ENCODE results near the gene GCGR.
A peak's percentile ranks its signal among the peaks of the same experiment; 100 is the strongest.
"Not testable (repeated sequence)": the region's sequence is repeated elsewhere in the genome, so short reads cannot be mapped to it uniquely, and the experiment has no call there.

The GCGR gene

DNA sequence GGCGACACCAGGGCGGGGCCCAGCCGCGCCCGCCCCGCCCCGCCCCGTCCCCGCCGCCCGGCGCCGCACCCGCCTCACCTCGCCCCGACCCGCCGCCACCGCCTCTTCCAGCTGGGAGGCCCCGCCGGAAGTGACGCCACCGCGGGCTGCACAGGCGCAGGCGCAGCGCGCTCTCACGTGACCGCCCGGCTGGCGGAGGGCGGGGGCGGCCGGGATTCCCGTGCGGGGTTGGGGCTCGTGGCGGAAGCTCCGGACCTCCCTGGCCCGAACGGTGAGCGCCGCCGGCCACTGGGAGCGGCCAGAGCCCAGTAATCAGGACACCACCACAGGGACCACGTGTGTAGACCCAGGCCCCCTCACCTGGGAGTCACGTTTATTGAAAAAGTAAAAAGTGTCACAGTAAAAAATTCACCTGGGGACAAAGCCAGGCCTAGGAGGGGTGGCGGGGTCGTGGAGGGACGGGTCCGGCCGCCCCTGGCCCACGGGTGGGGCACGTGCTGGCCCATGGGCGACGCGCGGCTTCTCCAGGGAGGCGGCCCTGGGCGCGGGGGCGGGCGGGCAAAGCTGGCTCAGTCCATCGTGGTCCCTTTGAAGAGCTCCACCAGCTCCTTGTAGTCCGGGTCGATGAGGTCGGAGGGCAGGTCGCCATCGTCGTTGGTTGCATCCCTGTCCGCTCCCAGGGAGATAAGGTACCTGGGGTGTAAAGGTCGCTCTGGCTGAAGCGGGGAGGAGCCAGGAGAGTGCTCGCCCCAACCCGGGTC is 29.4 kb downstream of the GCGR start, which contains the start of gene MCRIP1:
Gene MCRIP1, minus strand, starts transcription at position 132 of the 761 bp plus-strand sequence. CDS start 8,785 bp downstream, outside the sequence.
- DNase-seq: peak; percentile 96

- no peak for DNase-seq
Observed at GRCh38 chr17:81833921-81834830, 30.2 kb downstream of the GCGR start.

GRCh38 chr17:81834831-81835267 is 30.9 kb downstream of the GCGR start, which contains the start of gene PPP1R27:
TSS of gene PPP1R27 (minus strand) at chr17:81835050. CDS start at chr17:81834953, 97 bp downstream.
- no peak for DNase-seq

DNA sequence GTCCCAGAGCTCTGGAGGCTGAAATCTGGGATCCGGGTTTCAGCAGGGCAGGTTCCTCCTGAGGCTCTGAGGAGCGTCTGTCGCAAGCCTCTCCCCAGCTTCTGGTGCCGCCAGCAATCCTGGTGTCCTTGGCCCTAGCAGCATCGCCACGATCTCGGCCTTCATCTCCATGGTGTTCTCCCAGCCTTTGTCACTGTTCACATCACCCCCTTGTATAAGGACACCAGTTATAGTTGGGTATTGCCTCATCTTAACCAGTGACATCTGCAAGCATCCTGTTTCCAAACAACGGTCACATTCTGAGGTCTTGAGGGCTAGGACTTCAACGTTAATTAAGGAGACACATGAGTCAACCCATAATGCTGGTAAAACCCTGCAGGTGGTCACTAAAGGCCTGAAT is 33.7 kb downstream of the GCGR start:
- no peak for DNase-seq

DNA sequence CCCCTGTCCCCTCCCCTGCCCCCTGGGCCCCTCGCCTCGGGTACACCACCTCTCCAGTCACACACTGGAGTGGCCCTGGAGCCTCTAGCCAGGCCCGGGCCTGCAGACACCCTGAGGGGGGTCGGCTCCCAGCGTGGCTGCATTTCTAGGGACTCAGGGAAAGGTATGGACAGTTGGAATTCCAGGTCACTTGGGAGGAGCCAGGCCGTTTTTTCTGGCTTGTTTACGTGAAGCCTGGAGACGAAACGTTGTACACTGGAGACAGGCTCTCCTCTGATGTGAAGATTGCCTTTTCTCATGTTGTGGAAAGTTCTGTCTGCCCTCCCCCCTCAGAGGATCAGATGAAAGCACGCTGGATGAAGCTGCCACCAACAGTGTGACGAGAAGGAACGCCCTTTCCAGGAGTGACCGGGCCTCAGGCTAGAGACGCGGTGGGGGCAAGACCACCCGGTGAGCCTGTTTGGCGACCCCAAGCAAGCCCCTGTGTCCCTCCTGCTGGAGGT is 34.9 kb downstream of the GCGR start:
- DNase-seq: no peak

DNA sequence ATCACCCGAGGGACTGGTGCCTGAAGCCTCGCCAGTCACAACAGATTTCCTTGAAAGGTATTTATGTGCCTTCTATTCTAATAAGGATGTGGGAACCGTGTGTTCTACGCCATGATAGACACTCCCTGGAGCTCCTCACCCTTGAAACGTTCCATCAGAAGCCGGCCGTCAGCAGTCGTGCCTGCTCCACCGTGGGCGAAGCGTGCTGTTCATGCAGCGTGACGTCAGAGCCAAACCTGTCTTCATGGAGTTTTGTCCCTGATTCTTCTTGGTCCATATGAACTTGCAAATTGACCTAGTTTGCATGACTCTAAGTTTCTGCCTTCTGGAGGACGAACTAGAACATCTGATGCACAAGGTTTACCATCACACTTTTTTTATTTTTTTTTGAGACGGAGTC is 35.4 kb downstream of the GCGR start:
- no peak for DNase-seq

- DNase-seq: not testable (repeated sequence)
Observed at GRCh38 chr17:81840059-81840458, 36.1 kb downstream of the GCGR start.

DNA sequence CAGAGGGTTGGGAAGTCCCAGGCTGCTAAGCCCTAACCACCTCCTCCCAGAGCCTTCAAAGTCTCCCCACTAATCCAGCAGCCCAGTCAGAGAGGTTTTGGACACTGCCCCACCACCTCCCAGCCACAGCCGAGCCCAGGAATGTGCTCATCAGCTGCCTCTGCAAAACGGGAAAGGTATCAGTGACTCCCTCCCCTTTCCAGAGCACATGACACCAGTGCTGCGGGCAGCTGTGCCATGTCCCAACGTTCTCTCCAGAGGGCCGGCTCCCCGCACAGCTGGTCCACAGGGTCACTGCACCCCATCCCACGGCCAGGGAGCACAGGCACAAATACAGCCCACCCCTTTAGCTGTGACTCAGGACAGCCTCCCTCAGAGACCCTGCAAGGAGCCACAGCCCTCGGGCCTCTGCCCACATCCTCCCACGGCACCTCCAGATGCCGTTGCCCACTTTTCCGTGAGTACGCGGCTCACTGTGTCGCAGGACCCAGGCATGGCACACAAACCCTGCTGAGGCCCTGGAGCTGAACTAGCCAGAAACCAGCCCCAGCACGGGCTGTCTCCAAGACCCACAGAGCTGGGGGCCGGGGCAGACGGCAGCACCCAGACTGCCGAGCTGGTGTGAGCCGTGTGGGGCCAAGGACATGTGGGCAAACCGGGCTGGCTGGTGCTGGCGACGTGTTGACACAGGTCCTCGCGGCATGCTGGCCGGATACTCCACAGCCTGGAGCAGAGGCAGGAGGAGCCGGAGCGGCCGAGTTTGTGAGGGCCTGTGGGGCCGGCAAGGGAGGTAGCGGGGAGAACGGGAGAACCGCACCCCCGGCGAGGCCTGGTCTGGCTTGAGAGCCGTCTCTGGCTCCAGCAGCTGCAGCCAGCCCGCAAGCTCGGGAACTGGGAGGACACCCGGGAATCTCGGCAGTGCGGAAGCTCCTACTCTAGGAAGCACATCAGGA is 37.2 kb downstream of the GCGR start:
- no peak for DNase-seq

- DNase-seq: no peak
Observed at GRCh38 chr17:81841866-81842265, 37.9 kb downstream of the GCGR start.

DNA sequence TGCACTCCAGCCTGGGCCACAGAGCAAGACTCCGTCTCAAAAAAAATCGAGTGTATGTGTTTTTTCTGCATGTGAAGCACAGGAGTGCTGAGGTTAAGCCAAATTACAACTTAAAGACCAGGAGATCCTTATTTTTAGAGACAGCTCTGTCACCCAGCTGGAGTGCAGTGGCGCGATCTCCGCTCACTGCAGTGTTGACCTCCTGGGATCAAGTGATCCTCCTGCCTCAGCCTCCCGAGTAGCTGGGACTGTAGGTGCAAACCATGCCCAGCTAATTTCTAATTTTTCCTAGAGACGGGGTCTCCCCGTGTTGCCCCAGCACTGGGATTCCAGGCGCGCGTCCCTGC is 38.4 kb downstream of the GCGR start:
- no peak for DNase-seq

DNA sequence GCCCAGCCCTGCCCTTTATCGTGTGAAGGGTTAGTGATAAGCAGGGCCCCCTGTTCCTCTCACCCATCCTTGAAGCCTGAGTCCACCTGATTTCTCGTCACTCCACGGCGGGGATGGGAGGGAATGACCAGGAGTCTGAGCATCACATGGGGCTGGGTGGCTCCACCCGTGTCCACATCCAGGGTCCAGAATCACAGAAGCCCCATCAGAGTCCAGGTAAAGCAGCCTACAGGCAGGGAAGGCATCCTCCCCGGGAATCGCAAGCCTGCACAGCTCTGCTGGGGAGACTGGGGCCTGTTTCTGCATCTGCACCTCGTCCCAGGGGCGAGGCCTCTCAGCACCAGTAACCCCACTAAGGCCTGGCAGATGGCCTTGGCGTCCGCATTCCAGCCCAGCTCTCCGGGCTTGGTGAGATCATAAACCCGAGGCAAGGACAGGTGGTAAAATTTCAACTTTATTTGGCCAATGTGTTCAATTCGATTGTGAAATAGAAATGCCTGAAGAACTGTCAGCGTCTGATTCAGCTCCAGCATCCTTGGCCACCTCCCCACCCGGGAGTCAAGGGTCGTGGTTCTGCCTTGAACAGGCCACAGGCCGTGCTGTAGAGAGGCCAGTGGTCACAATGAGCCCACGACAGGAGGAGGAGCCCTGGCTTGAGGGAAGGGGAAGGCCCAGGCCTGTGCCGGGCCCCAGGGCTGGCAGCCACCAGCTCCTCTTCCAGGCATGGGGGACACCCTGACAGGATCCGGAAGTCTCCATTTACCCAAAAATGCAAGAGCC is 39.0 kb downstream of the GCGR start:
- DNase-seq: no peak

GRCh38 chr17:81843713-81844326 is 39.9 kb downstream of the GCGR start:
- no peak for DNase-seq

DNA sequence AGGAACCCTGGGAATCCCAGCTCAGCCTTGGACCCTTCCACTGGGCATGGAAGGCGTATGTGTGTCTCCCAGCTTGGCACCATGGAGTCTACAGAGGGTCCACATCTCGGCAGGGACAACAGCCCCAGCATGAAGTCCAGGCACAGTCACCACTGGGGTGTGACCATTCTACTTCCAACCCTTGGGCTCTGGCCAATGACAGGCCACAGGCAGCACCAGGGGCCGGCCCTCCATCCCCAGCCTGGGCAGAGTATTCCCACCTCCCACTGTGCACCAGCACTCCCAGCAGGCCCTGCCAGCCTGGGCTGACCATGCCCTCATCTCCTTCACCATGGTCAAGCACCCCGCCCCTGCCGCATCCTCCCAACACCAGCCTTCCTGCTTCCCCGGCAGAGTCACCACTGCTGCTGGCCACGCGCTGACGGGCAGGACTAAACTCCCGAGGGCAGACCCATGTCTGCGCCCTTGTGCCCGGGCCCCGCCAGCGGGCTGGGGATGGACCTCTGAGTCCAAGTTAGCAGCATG is 40.4 kb downstream of the GCGR start:
- no peak for DNase-seq

DNA sequence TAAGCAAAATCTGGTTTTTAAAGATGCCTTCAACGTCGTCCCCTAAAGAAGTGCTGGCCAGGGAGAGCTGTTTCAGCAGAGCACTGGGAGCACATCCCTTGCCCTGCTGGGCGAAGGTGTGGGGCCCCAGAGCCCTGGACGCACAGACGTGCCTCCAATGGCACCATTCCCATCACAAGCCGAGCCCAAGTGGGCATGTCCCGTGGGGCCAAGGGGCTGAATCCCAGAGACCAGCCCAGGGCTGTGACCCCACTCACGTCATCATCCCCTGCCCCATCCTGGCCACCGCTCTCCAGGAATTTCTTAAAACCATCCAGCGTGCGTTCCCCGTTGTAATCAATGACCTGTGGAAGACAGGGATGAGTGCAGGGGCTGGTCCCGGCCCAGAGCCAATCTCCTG is 40.9 kb downstream of the GCGR start:
- DNase-seq: no peak

GRCh38 chr17:81845361-81845760 is 41.4 kb downstream of the GCGR start:
- DNase-seq: no peak

- DNase-seq: no peak
Observed at GRCh38 chr17:81845881-81846742, 42.2 kb downstream of the GCGR start.

DNA sequence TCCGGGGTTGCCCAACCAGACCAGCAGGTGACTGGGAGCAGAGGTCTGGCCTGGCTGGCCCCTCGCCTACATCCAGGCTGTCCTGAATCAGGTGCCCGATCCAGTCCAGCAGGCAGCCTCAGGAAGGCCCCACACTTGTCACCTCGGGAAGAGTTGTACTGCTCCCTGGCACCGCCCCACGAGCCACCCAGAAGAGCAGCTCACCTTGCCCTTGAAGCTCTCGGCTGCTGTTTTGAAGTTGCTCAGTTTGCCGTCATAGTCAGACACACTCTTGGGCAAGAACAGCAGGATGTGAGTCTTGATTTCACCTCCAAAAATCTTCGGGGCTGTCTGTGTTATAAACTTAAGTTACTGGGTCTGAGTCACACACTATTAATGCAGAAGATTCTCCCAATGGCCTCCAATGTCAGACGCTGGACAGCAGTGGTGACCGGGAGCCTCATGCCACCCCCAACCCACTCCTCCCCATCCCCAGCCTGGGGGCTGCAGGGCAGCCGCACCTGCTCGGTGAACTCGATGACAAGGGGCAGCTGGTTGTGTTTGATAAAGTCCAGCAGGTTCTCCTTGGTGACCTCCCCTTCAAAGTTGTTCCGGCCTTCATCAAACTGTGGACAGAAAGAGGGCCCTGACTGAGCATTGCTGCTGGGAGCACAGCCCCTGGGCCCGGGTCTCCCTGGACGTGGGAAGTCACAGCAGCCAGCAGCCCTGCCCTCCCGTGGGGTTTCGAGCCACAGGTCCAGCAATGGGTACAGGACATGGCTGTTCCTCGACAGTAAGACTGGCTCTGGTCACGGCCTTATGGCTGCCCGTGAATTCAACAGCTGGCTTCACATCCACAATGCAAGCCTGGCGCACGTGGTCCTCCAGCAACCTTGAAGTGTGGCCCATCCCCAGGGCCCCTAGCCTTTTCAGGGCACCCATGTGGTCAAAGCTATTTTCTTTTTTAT is 43.1 kb downstream of the GCGR start:
- no peak for DNase-seq

- no peak for DNase-seq
Observed at GRCh38 chr17:81849457-81849856, 45.5 kb downstream of the GCGR start.

- DNase-seq: no peak
Observed at GRCh38 chr17:81851423-81851822, 47.5 kb downstream of the GCGR start.
